HepG2 (cell line): ENCODE measurements around the gene NPHP4. TPM values are rescaled to one million over a fixed set of nuclear protein-coding genes. Genes with fewer than 3 reads are reported as not detected.
A peak's percentile ranks its signal among the peaks of the same experiment; 100 is the strongest.

Experiments
- ATAC-seq: fragments of 200-7000 bp; cut with Tn5 transposase; 3 replicates; pipeline ENCODE4 v1.9.1; 2020; ENCODE audit warnings: mild to moderate bottlenecking, moderate library complexity
- BruUV-seq: library from RNA; stranded (reverse); fragments of 400-500 nt; replicated peaks from 2 replicates; lab custom pipeline; 2021; lab: Mats Ljungman, UMichigan
- CTCF ChIA-PET: fragments of 300-600 bp; formaldehyde crosslinking; extraction: SDS; loops from one replicate; lab custom pipeline; 2021; ENCODE audit warnings: low total read pairs, inconsistent platforms, low intra/inter-chr PET ratio; lab: Yijun Ruan, JAX
- POLR2A ChIA-PET: fragments of 350-600 bp; sonication (Branson Sonifier 250); formaldehyde crosslinking; loops from one replicate; lab custom pipeline; 2020; ENCODE audit warnings: antibody characterized with exemption, inconsistent platforms; lab: Yijun Ruan, JAX
- DNase-seq: peaks from one replicate; pipeline ENCODE4 v3.0.0-alpha.2; 2015; ENCODE audit warnings: low spot score
- FAIRE-seq: peaks from 3 replicates; lab custom pipeline; 2011; peaks lifted over from hg19 to GRCh38; lab: Jason Lieb, UNC
- H2AFZ ChIP-seq: one replicate; pipeline ENCODE4 v1.6.1; 2011; ENCODE audit warnings: low read length, inconsistent platforms
- H3K27ac ChIP-seq: fragments of 300-600 bp; 3 replicates; pipeline ENCODE4 v1.8.0; 2011; ENCODE audit warnings: mixed run types, mild to moderate bottlenecking, mixed read lengths, low read length, inconsistent platforms; ENCODE audit not compliant: insufficient read depth; ENCODE audit errors: extremely low read length
- H3K27me3 ChIP-seq, 2 experiments: fragments of 200-600 bp in 1 of 2; 2 replicates in 1 of 2; 3 replicates in 1 of 2; pipeline versions ENCODE4 v1.6.0 to v1.8.0; 2011; ENCODE audit warnings: low read length in 2 of 2, mild to moderate bottlenecking in 2 of 2, moderate library complexity in 2 of 2, inconsistent platforms in 1 of 2; ENCODE audit not compliant: insufficient read depth in 2 of 2, control insufficient read depth in 1 of 2
- H3K36me3 ChIP-seq, 2 experiments: fragments of 200-600 bp in 1 of 2; replicated peaks in 1 of 2; 2 replicates in 1 of 2; 3 replicates in 1 of 2; pipeline versions ENCODE4 v1.5.1 to v1.8.0; 2011; ENCODE audit warnings: low read length in 2 of 2, inconsistent platforms in 1 of 2; ENCODE audit not compliant: insufficient read depth in 2 of 2, control insufficient read depth in 1 of 2
- H3K4me1 ChIP-seq: 2 replicates; pipeline ENCODE4 v1.5.1; 2012; ENCODE audit warnings: low read length, inconsistent platforms; ENCODE audit not compliant: insufficient read depth
- H3K4me2 ChIP-seq: 2 replicates; pipeline ENCODE4 v1.6.0; 2011; ENCODE audit warnings: low read depth, low read length, inconsistent platforms
- H3K4me3 ChIP-seq, 3 experiments: fragments of 200-600 bp in 1 of 3; sonication (generic), shearing (Covaris generic) in 1 of 3; replicated peaks in 1 of 3; 2 replicates each; pipeline ENCODE4 v1.5.1; 2011 to 2016; ENCODE audit warnings: low read length in 3 of 3, inconsistent platforms in 2 of 3, low read depth in 2 of 3, mild to moderate bottlenecking in 2 of 3, control low read depth in 1 of 3, mixed read lengths in 1 of 3; ENCODE audit not compliant: insufficient read depth in 1 of 3
- H3K79me2 ChIP-seq: one replicate; pipeline ENCODE4 v1.6.1; 2011; ENCODE audit warnings: low read length, inconsistent platforms; ENCODE audit not compliant: insufficient read depth
- H3K9ac ChIP-seq: 2 replicates; pipeline ENCODE4 v1.6.0; 2011; ENCODE audit warnings: mild to moderate bottlenecking, low read depth, low read length, inconsistent platforms; ENCODE audit not compliant: insufficient read depth
- H3K9me3 ChIP-seq: 2 replicates; pipeline ENCODE4 v1.5.1; 2012; ENCODE audit warnings: mild to moderate bottlenecking, low read length
- H4K20me1 ChIP-seq: 2 replicates; pipeline ENCODE4 v1.6.0; 2011; ENCODE audit warnings: inconsistent platforms, mild to moderate bottlenecking, low read length, moderate library complexity; ENCODE audit not compliant: insufficient read depth
- CEBPB ChIP-seq: IDR thresholded peaks from 2 replicates; pipeline ENCODE4 v1.6.1; 2011; ENCODE audit warnings: low read depth, low read length, improper control_type of control experiment, borderline replicate concordance
- KAT2B ChIP-seq: fragments of 150-350 bp; IDR thresholded peaks from 2 replicates; pipeline ENCODE4 v1.6.1; 2014; ENCODE audit warnings: low read depth, low read length, borderline replicate concordance
- TBP ChIP-seq: sonication (generic); formaldehyde crosslinking; IDR thresholded peaks from 2 replicates; pipeline ENCODE4 v1.5.0; 2020; ENCODE audit warnings: missing genetic modification reagents
- ZNF432 ChIP-seq: sonication (generic); formaldehyde crosslinking; IDR thresholded peaks from 2 replicates; pipeline ENCODE4 v1.5.0; 2020; ENCODE audit warnings: missing genetic modification reagents, mild to moderate bottlenecking, borderline replicate concordance
- ZNF441 ChIP-seq: sonication (generic); formaldehyde crosslinking; IDR thresholded peaks from 2 replicates; pipeline ENCODE4 v1.7.0; 2021; ENCODE audit warnings: missing genetic modification reagents, borderline replicate concordance
- WGBS: methylation state at CpG from one replicate; pipeline ENCODE4 v1.1.6; 2017; ENCODE audit warnings: low lambda C conversion rate; 5-methylcytosine and 5-hydroxymethylcytosine counted together
- in situ Hi-C: cut with HindIII; loops from 2 replicates; pipeline ENCODE4 v1.10.0; 2017; ENCODE audit warnings: low pct_unique_long_range_greater_than_20kb; ENCODE audit not compliant: extremely low pct_ligation_motif_present
- intact Hi-C: fragments of 100-400 bp; cut with micrococcal nuclease; formaldehyde crosslinking; loops from one replicate; pipeline ENCODE4 v1.10.0; 2022; ENCODE audit not compliant: unreplicated experiment
- polyA plus RNA-seq, 8 experiments: library from polyadenylated mRNA; depleted of rRNA in 3 of 8; stranded (reverse) in 7 of 8; unstranded in 1 of 8; fragments of >200 nt; fragmentation: Illumina TruSeq in 4 of 8; extraction: Trizol in 4 of 8; gene quantifications; 2 replicates each; pipeline versions ENCODE4 v1.2.1 to v1.2.3, GENCODE V29; 2011 to 2016; ENCODE audit warnings: low read depth in 4 of 8, missing spikeins in 1 of 8, mixed read lengths in 1 of 8; ENCODE audit not compliant: insufficient read depth in 1 of 8
- total RNA-seq, 5 experiments: library from RNA; depleted of rRNA; stranded (reverse); fragments of >200 nt; fragmentation: Illumina TruSeq; extraction: Trizol; gene quantifications; 2 replicates each; pipeline ENCODE4 v1.2.3, GENCODE V29; 2016; ENCODE audit warnings: low read depth in 1 of 5
- TF ChIP-seq, protein P1 (sequence below): sonication (generic); IDR thresholded peaks from 2 replicates; pipeline ENCODE4 v1.6.1; 2016; ENCODE audit warnings: low read depth, borderline replicate concordance
- TF ChIP-seq, protein P2 (sequence below): sonication (generic); formaldehyde crosslinking; IDR thresholded peaks from 2 replicates; pipeline ENCODE4 v1.4.0; 2020; ENCODE audit warnings: mild to moderate bottlenecking, low read depth, missing genetic modification reagents
- TF ChIP-seq, protein P3 (sequence below): sonication (generic); formaldehyde crosslinking; IDR thresholded peaks from 2 replicates; pipeline ENCODE4 v1.4.0; 2020; ENCODE audit warnings: mild to moderate bottlenecking, missing genetic modification reagents
- TF ChIP-seq, protein P4 (sequence below): fragments of 450-650 bp; IDR thresholded peaks from 2 replicates; pipeline ENCODE4 v1.6.1; 2016
- TF ChIP-seq, protein P5 (sequence below): sonication (generic); formaldehyde crosslinking; IDR thresholded peaks from 2 replicates; pipeline ENCODE4 v1.4.0; 2020; ENCODE audit warnings: mild to moderate bottlenecking, missing genetic modification reagents

The NPHP4 gene
- total and polyA plus RNA-seq, 2 of the 13 experiments (the other 11 are each of a cell fraction or from before 2014, with no cell fraction given) = 4.4 to 6.8 TPM

DNA sequence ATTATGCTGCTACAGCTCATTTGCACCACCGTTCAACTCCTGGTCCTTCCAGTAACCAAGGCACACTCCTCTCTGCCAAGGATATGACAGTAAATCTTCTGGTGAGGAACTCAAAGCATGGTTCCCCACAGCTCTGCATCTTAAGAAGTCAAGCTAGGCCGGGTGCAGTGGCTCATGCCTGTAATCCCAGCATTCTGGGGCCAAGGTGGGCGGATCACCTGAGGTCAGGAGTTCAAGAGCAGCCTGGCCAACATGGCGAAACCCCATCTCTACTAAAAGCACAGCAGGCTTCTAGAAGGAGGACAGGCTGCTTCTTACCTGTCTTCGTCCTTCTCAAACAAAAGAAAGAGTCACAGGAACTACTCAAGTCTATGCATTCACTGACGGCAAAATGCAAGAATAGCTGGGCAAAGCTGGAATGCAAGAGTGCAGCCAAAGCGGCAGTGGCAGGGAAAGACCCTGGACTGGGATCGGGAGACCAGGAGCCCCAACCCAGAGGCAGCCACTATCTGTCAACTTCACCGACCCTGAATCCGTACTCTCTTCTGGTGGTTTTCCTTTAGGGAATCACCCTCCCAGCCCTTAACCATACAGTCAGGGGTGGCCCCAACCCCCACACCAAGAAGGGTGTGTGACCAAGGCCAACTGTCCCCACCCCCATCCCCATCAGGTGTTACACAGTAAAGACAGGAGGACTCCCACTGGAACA is 75.5 kb downstream of the NPHP4 start (continued):
- no peak for TF ChIP-seq ZNF432 (CRISPR knock-in tag)
- TF ChIP-seq, protein P1, sequence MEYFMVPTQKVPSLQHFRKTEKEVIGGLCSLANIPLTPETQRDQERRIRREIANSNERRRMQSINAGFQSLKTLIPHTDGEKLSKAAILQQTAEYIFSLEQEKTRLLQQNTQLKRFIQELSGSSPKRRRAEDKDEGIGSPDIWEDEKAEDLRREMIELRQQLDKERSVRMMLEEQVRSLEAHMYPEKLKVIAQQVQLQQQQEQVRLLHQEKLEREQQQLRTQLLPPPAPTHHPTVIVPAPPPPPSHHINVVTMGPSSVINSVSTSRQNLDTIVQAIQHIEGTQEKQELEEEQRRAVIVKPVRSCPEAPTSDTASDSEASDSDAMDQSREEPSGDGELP = no peak
- no peak for TF ChIP-seq ZNF441 (CRISPR knock-in tag)
- TF ChIP-seq, protein P2, sequence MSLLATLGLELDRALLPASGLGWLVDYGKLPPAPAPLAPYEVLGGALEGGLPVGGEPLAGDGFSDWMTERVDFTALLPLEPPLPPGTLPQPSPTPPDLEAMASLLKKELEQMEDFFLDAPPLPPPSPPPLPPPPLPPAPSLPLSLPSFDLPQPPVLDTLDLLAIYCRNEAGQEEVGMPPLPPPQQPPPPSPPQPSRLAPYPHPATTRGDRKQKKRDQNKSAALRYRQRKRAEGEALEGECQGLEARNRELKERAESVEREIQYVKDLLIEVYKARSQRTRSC (CRISPR knock-in tag) = no peak
- TF ChIP-seq KAT2B = no peak
- TF ChIP-seq, protein P3, sequence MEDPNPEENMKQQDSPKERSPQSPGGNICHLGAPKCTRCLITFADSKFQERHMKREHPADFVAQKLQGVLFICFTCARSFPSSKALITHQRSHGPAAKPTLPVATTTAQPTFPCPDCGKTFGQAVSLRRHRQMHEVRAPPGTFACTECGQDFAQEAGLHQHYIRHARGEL (CRISPR knock-in tag) = no peak

DNA sequence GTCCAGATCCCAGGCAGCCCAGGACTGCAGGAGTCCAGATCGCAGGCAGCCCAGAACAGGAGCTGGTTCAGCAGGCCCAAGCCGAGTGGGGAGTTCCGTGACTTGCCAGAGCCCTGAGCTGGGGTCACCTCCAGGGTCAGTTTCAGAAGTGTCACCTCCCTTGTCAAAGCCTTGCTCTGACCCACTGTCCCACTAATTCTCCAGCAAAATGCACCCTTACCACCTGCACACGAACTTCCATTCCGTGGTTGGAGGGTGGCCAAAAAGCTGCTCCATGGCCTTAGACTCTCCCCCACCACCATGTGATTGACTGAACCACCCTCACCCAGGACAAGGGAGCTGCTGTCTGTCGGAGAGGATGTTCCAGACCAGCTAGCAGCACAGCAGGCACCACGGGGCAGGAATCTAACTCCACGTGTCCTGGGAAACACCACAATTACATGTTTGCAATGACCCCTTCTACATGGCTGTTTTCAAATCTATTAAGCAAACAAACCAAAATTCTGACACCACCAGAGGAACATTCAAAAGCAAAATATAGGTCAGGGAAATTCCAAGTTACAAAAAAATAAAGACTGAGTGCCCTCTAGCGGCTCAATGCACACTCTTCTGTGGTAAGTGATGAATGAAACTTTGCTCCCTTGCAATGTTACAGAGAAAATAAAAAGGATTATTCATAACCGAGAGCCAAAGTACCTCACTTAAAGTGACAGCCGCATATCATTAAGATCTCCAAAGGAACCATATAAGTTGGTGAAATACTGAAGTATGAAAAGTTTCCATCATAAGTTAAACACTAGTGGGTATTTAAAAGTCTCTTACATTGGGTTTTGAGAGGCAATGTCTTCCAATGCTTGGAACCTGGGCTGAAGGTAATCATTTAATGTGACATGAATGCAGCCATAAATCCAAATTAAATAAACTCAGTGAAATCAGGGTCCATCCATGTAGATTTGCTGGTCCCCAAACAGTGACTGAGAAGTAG is 76.3 kb downstream of the NPHP4 start:
- no peak overlapping the region for H3K4me3 ChIP-seq
- H3K27ac ChIP-seq = no peak overlapping the region
- POLR2A ChIA-PET = interaction anchor here (1.2 kb wide), 1 partner anchor 18 kb away, joined by 3 read pairs; no protein-coding TSS in a partner anchor
- 60% methylated on average over 9 of the region's 11 CpGs for WGBS
- H3K27me3 ChIP-seq = no peaks in the 10 kb centered on the region
- ATAC-seq = peak; percentile 81
- FAIRE-seq = peak; percentile 72
- no peak overlapping the region for H3K4me2 ChIP-seq
- intact Hi-C loops = loop anchor here (2.0 to 5.0 kb wide), 2 partner anchors 59 to 404 kb away; no protein-coding TSS in a partner anchor
- no peaks in the 10 kb centered on the region for H3K79me2 ChIP-seq
- no peak overlapping the region for H2AFZ ChIP-seq
- in situ Hi-C loops = loop anchor here (5.0 kb wide), 1 partner anchor 51 kb away; no protein-coding TSS in a partner anchor
- no peak overlapping the region for H3K9ac ChIP-seq
- no TSS peak for BruUV-seq
- peak; percentile 30 for DNase-seq
- CTCF ChIA-PET = interaction anchor here (2.2 kb wide), 1 partner anchor 59 kb away, joined by 15 read pairs; no protein-coding TSS in a partner anchor
- H3K36me3 ChIP-seq = peaks cover 2 to 3% of the 10 kb centered on the region in 2 experiments; a peak in 4 of 5 replicates
- H3K4me1 ChIP-seq = peaks cover 27% of the 10 kb centered on the region
- H4K20me1 ChIP-seq = no peaks in the 10 kb centered on the region
- H3K9me3 ChIP-seq = no peaks in the 10 kb centered on the region
- TF ChIP-seq TBP (CRISPR knock-in tag) = no peak
- TF ChIP-seq, protein P4, sequence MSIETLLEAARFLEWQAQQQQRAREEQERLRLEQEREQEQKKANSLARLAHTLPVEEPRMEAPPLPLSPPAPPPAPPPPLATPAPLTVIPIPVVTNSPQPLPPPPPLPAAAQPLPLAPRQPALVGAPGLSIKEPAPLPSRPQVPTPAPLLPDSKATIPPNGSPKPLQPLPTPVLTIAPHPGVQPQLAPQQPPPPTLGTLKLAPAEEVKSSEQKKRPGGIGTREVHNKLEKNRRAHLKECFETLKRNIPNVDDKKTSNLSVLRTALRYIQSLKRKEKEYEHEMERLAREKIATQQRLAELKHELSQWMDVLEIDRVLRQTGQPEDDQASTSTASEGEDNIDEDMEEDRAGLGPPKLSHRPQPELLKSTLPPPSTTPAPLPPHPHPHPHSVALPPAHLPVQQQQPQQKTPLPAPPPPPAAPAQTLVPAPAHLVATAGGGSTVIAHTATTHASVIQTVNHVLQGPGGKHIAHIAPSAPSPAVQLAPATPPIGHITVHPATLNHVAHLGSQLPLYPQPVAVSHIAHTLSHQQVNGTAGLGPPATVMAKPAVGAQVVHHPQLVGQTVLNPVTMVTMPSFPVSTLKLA = 0 out of 2 replicates have a peak, but pooled peaks have one; percentile 15
- TF ChIP-seq CEBPB = no peak
- TF ChIP-seq, protein P5, sequence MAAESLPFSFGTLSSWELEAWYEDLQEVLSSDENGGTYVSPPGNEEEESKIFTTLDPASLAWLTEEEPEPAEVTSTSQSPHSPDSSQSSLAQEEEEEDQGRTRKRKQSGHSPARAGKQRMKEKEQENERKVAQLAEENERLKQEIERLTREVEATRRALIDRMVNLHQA (CRISPR knock-in tag) = no peak
